GM12865 (cell line): ENCODE results near the gene EHMT2.
A peak's percentile ranks its signal among the peaks of the same experiment; 100 is the strongest.

Experiments used
- DNase-seq: peaks from one replicate; pipeline ENCODE4 v3.0.0; 2010; ENCODE audit warnings: low read depth
- H3K4me3 ChIP-seq: 2 replicates; pipeline ENCODE4 v1.5.1; 2011; ENCODE audit warnings: mild to moderate bottlenecking, low read depth, low read length, control low read depth
- TF ChIP-seq, protein P1 (sequence below): IDR thresholded peaks from 2 replicates; pipeline ENCODE4 v1.5.1; 2011; ENCODE audit warnings: low read length, control low read depth, low read depth, inconsistent platforms; ENCODE audit not compliant: insufficient read depth; ENCODE audit errors: missing control alignments

EHMT2 gene

DNA sequence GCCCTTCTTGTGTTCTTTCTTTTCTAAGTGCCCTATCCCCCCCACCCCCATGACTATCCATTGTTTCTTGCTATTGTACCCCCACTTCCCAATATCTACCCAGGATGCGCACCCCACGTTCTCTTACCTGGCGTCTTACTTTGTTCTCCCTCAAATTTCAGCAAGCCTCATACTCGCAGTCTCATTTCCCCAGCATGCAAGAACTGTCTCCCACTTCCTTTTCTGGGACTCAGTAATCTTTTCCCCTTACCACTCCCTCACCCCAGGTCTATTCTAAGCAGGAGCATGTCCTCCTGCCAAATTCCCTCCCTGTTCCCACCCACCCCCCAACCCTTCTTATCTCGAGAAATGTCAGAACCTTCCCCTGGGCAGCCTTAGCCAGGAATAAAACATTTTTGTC, 1.7 kb upstream of the EHMT2 start:
- TF ChIP-seq, protein P1, sequence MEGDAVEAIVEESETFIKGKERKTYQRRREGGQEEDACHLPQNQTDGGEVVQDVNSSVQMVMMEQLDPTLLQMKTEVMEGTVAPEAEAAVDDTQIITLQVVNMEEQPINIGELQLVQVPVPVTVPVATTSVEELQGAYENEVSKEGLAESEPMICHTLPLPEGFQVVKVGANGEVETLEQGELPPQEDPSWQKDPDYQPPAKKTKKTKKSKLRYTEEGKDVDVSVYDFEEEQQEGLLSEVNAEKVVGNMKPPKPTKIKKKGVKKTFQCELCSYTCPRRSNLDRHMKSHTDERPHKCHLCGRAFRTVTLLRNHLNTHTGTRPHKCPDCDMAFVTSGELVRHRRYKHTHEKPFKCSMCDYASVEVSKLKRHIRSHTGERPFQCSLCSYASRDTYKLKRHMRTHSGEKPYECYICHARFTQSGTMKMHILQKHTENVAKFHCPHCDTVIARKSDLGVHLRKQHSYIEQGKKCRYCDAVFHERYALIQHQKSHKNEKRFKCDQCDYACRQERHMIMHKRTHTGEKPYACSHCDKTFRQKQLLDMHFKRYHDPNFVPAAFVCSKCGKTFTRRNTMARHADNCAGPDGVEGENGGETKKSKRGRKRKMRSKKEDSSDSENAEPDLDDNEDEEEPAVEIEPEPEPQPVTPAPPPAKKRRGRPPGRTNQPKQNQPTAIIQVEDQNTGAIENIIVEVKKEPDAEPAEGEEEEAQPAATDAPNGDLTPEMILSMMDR: no peak
- DNase-seq: no peak
- H3K4me3 ChIP-seq: no peak overlapping the region

DNA sequence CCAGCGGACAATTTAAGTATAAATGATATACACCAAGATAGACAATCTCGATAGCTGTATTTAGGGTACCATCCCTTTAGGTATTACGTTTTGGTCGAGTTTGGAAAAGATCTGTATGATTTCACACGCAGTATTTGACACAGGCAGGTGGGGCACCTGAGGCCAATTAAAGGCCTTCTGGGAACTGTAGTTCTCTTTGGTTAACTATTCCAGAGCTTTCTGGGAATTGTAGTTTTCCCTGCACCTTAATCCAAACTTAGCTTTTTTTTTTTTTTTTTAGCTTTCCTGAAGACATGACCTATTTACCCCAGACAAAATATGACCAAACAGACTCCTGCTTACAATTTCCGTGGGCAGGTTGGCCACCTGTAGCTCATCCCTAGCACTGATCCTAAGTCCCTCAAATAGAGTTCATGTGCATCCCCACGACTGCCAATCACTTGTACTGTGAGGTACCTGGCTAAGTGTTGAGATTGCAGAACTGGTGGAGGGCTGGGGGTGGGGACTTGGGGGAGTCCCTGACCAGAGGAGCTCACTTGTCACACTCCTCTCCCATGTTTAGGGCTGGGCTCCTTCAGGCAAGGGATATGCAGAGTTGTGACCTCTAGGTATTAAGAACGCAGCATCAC, 999 bp upstream of the EHMT2 start:
- peak; percentile 65 for DNase-seq
- peak overlapping the region; percentile 91 for H3K4me3 ChIP-seq
- TF ChIP-seq, protein P1: peak; percentile 0

DNA sequence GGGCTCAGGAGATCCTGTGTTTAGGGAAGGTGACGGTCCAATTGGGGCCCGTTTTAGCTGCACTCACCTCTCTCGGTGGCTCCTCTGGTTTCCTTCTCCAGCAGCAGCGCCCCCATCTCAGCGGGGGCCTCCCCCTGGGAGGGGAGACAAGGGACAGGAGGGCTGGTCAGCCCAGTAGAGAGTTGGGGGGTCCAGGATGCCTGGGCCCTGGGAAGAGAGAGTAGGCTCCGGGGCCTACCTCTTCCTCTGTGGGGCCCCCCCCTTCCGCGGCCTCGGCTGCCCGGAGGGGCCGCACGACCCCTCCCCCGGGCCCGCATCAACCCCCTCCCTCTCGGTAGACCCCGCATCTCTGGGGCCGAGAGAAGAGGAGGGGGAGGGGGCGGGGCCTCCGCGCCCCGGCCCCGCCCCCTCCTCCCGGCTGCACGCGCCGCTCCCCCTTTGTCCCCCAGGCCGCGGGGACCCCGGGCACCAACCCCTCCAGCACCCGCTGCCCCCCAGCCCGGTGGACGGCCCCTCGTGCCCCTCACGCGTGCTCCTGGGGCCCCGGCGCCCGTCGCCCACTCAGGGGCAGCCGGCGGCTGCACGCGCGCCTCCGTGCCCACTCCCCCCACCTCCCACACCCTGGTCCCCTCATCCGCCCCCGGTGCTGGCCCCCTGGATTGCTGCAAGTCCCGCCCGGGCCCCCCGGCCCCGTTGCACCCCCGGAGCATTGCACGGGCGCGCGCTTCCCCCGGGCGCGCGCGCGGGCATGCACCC, 464 bp downstream of the EHMT2 start:
- peak overlapping the region; percentile 78 for H3K4me3 ChIP-seq
- TF ChIP-seq, protein P1: no peak
- DNase-seq: no peak

DNA sequence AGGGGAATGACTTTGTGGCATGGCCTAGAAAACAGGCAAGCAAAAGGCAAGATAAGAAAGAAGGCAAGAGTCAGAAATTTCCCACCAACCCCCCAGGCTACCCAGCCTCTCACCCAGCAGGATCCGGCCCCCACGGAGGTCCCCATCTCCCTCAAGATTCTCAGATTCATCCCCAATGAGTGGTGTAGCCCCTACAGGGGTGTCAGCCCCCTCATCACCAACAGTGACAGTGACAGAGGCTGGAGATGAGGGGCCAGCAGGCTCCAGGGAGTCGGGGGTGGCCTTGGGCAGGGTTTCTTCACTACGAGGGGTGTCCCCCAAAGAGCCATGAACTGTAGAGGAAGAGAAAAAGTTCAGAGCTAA, 1.0 kb downstream of the EHMT2 start:
- no peak for DNase-seq
- TF ChIP-seq, protein P1: no peak
- peak overlapping the region; percentile 78 for H3K4me3 ChIP-seq

DNA sequence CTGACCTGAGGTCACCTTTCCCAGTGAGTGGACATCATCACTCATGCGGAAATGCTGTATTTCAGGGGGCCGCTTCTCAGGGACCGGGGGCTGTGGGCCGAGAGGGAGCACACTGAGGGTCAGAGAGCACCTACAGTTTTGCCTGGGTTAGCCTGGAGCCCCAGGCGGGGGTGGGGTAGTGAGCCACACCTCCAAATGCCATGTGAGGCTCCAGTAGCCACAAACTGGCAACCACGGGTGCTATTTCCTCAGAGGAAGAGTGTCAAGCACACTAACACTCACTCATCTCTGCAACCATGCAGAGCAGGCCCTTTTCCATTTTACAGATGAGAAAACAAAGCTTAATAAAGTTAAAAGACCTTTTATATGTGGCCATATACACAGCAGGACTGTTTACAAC, 4.7 kb downstream of the EHMT2 start:
- no peak for DNase-seq
- TF ChIP-seq, protein P1: no peak
- no peak overlapping the region for H3K4me3 ChIP-seq

DNA sequence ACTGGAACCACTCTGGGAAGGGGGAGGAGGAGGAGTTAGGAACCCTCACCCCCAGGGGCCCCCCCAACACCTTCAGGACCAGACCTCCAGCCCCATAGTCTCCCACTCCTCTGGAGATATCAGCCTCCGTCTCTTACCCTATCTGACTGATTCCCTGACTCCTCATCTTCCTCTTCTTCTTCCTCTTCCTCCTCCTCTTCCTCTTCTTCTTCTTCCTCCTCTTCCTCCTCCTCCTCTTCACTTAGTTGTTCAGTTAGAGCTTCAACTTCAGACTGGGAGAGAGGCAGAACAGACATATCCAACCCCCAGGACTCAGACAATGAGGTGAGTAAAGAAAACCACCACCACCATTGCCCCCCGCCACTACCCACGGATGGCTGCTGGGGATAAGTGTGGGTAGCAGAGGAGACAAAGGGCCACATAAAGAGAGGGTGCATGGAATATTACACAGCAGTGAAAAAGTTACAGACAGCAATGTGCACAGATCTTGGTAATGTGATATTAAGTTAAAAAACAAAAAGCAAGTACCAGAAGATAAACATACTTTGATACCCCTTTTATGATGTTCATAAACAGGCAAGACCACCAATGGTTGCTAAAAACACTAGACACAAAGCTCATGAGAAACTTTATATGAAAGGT, 8.0 kb downstream of the EHMT2 start:
- no peak overlapping the region for H3K4me3 ChIP-seq
- TF ChIP-seq, protein P1: no peak
- no peak for DNase-seq
